Duodenal mucosa (tissue), 2 donors: ENCODE data around the gene CFAP46.
"Not testable (repeated sequence)": the region's sequence is repeated elsewhere in the genome, so short reads cannot be mapped to it uniquely, and the experiment has no call there.

ENCODE experiments used
- H3K27ac ChIP-seq: one replicate; pipeline ENCODE4 v1.7.0; 2013; ENCODE audit warnings: low read depth, low read length
- H3K27me3 ChIP-seq, 2 donors: one replicate each; pipeline ENCODE4 v1.7.0; 2013; ENCODE audit warnings: low read length in 2 of 2, control low read depth in 1 of 2; ENCODE audit not compliant: insufficient read depth in 2 of 2, control insufficient read depth in 1 of 2
- H3K36me3 ChIP-seq, 2 donors: one replicate each; pipeline ENCODE4 v1.7.0; 2013; ENCODE audit warnings: low read length in 2 of 2, control low read depth in 1 of 2; ENCODE audit not compliant: insufficient read depth in 2 of 2, control insufficient read depth in 1 of 2
- H3K4me1 ChIP-seq, 2 donors: one replicate each; pipeline ENCODE4 v1.7.0; 2013; ENCODE audit warnings: low read length in 2 of 2, control low read depth in 1 of 2; ENCODE audit not compliant: insufficient read depth in 2 of 2, control insufficient read depth in 1 of 2
- H3K4me3 ChIP-seq, 2 donors: one replicate each; pipeline ENCODE4 v1.7.0; 2013; ENCODE audit warnings: low read length in 2 of 2, low read depth in 1 of 2
- H3K9ac ChIP-seq, 2 donors: one replicate each; pipeline ENCODE4 v1.7.0; 2013; ENCODE audit warnings: low read length in 2 of 2, low read depth in 1 of 2
- H3K9me3 ChIP-seq, 2 donors: one replicate each; pipeline ENCODE4 v1.7.0; 2013; ENCODE audit warnings: low read length in 2 of 2, control low read depth in 1 of 2; ENCODE audit not compliant: control insufficient read depth in 1 of 2

The CFAP46 gene

DNA sequence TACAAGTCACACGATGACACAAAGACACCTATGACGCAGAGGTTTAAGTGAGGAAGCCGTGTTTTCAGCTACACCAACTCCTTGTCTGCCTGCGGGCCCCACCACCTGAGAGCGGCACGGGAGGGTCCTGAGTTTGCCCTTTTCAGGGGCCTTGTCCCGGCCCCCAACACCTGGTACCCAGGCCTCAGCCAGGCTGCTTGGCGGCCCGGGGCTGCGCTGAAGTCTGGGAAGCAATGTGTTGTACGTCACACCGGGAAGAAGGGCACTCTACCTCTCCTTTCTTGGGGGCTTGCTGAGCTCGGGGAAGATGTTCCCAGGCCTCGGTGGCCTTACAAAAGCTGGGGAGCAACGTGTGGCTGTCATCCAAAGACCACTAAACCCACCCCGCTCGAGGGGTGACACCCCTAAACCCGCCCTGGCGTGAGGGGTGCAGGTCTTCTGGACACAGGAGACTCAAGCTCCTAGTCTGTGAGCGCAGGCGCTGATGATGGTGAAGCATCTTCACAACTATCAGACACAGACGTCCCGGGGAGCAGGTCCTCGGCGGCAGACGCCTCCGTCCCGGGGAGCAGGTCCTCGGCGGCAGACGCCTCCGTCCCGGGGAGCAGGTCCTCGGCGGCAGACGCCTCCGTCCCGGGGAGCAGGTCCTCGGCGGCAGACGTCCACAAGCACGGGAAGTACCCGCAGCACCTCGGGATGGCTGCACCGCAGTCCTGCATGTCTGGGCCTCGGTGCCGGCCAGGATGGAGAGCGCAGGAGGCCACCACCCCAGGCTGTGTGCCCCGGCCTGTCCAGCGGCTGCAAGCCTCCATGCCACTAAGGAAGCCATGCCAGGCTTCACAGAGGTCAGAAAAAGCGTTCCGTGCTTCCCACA is 15.4 kb downstream of the CFAP46 start:
- Histone ChIP-seq H3K4me3 (no peak overlapping the region), H3K27ac (no peak overlapping the region), H3K27me3 (no peaks in the 10 kb centered on the region), H3K9ac (no peak overlapping the region), H3K9me3 (no peaks in the 10 kb centered on the region), H3K36me3 (no peaks in the 10 kb centered on the region), H3K4me1 (no peaks in the 10 kb centered on the region)

GRCh38 chr10:132926070-132926469 is 16.3 kb downstream of the CFAP46 start:
- Histone ChIP-seq H3K9me3 (no peaks in the 10 kb centered on the region), H3K27ac (no peak overlapping the region), H3K4me3 (no peak overlapping the region)

GRCh38 chr10:132925614-132926013 is 16.8 kb downstream of the CFAP46 start:
- Histone ChIP-seq H3K36me3 (no peaks in the 10 kb centered on the region), H3K9me3 (no peaks in the 10 kb centered on the region), H3K27ac (no peak overlapping the region)

More at GRCh38 chr10:132926070-132926469, 16.3 kb downstream of the CFAP46 start:
- H3K27me3 ChIP-seq, result no peaks in the 10 kb centered on the region
- no peaks in the 10 kb centered on the region for H3K4me1 ChIP-seq
- H3K9ac ChIP-seq, result no peak overlapping the region
- H3K36me3 ChIP-seq, result no peaks in the 10 kb centered on the region

DNA sequence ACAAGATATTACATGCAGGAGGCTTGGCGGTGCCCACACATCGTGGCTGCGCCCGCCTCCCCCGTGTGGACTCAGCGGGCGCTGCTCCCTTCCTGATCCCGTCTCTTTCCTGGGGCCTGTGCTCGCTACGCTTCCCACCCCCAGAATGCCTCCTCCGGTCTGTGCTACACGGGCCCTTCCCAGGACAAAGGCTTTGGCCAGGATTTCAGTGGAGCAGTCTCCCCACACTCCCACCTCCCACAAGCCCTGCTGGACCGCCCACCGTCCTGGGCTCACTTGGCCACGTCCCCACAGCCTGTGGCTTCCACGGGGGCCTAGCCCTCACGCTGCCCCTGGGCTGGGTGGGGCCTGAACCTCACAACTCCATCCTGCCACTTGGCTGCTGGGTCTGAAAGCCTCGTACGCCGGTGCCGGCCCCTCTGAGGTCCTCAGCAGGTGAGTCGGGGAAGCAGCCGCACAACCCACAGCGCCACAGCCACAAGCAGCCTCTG is 17.3 kb downstream of the CFAP46 start:
- Histone ChIP-seq H3K36me3 (no peaks in the 10 kb centered on the region), H3K4me3 (no peak overlapping the region), H3K9ac (no peak overlapping the region), H3K9me3 (no peaks in the 10 kb centered on the region), H3K27ac (no peak overlapping the region), H3K27me3 (no peaks in the 10 kb centered on the region), H3K4me1 (no peaks in the 10 kb centered on the region)

More at GRCh38 chr10:132925614-132926013, 16.8 kb downstream of the CFAP46 start:
- Histone ChIP-seq H3K27me3 (no peaks in the 10 kb centered on the region), H3K4me1 (no peaks in the 10 kb centered on the region), H3K4me3 (no peak overlapping the region), H3K9ac (no peak overlapping the region)

DNA sequence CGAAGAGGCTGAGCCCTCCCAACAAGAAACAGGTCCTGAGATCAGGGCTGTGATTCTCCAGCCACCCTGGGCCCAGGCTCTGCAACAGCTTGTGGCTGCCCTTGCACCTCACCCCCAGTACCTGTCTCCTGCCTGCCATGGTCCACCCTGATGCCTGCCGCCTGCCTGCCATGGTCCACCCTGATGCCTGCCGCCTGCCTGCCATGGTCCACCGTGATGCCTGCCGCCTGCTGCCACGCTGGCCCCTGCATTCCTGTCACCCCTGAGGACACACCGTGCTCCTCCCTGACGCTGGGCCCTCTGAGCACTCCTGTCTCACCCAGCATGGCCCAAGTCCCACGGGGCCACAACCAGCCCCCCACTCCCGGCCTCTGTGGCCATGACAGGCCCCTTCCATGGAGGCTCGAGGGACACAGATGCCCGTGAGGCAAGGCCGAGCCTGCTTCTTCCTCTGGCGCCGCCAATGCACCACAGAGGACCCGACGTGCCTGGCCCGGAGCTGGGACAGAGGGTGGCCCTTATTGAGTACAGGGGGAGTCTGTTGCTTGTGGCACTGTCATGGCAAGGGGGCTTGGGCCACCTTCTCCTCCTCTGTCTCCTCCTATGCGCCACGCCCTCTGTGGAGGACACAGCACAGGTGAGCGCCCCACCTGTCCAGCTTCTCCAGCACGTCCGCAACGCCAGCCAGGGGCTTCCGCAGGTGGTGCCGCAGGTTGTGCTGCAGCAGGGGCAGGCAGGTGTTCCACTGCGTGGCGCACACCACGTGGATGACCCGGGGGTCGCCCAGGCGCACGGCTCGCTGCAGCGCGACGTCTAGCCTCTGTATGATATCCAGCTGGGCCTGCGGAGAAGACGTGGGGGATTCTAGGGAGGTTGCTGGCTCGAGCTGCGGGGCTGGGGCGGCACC is 18.1 kb downstream of the CFAP46 start:
- H3K27ac ChIP-seq, result no peak overlapping the region
- no peak overlapping the region for H3K4me3 ChIP-seq
- no peaks in the 10 kb centered on the region for H3K36me3 ChIP-seq
- H3K4me1 ChIP-seq, result no peaks in the 10 kb centered on the region
- no peak overlapping the region for H3K9ac ChIP-seq
- H3K27me3 ChIP-seq, result no peaks in the 10 kb centered on the region
- no peaks in the 10 kb centered on the region for H3K9me3 ChIP-seq

- H3K4me3 ChIP-seq, H3K4me1 ChIP-seq, H3K9me3 ChIP-seq, H3K36me3 ChIP-seq, H3K9ac ChIP-seq, H3K27me3 ChIP-seq, H3K27ac ChIP-seq: not testable (repeated sequence)
These were observed 19.0 kb downstream of the CFAP46 start for GRCh38 chr10:132923384-132923783.

- no peaks in the 10 kb centered on the region for H3K36me3 ChIP-seq
- no peak overlapping the region for H3K27ac ChIP-seq
- H3K9ac ChIP-seq, result no peak overlapping the region
- no peaks in the 10 kb centered on the region for H3K4me1 ChIP-seq
- H3K9me3 ChIP-seq, result no peaks in the 10 kb centered on the region
- no peaks in the 10 kb centered on the region for H3K27me3 ChIP-seq
- H3K4me3 ChIP-seq, result no peak overlapping the region
These were observed 19.5 kb downstream of the CFAP46 start for GRCh38 chr10:132922872-132923271.

GRCh38 chr10:132921818-132922807 is 20.3 kb downstream of the CFAP46 start:
- Histone ChIP-seq H3K27me3 (no peaks in the 10 kb centered on the region), H3K27ac (no peak overlapping the region), H3K36me3 (no peaks in the 10 kb centered on the region), H3K9ac (no peak overlapping the region), H3K4me1 (no peaks in the 10 kb centered on the region), H3K9me3 (no peaks in the 10 kb centered on the region), H3K4me3 (no peak overlapping the region)

DNA sequence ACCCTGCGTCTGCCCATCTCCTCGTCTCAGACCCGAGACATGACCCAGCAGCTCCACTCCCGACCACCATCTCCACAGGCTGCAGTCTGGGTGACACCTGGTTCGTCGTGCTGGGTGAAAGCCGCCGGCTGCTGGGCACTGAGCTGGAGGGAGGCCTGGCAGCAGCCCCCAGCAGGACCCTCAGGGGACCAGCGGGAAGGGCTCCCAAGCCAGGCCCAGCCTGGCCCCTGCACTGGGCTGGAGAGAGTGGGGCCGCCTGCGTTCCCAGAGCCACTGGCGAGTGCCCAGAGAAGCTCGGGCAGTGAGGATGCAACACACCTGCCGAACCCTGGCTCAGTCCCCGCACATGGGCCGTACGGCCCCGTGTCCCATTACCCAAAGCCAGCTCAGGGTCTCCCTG is 21.3 kb downstream of the CFAP46 start:
- Histone ChIP-seq H3K36me3 (no peaks in the 10 kb centered on the region), H3K9ac (no peak overlapping the region), H3K4me3 (no peak overlapping the region), H3K9me3 (no peaks in the 10 kb centered on the region), H3K27ac (no peak overlapping the region), H3K4me1 (no peaks in the 10 kb centered on the region), H3K27me3 (no peaks in the 10 kb centered on the region)
